HCEC 1CT (cell line): ENCODE data around the gene CXCL8.
"Not testable (repeated sequence)": the region's sequence is repeated elsewhere in the genome, so short reads cannot be mapped to it uniquely, and the experiment has no call there.

Source experiments
- DNase-seq: peaks from one replicate; pipeline ENCODE4 v3.0.0-alpha.2; 2017

The CXCL8 gene

GRCh38 chr4:73743795-73744194 is 3.4 kb downstream of the CXCL8 start:
- no peak for DNase-seq

DNA sequence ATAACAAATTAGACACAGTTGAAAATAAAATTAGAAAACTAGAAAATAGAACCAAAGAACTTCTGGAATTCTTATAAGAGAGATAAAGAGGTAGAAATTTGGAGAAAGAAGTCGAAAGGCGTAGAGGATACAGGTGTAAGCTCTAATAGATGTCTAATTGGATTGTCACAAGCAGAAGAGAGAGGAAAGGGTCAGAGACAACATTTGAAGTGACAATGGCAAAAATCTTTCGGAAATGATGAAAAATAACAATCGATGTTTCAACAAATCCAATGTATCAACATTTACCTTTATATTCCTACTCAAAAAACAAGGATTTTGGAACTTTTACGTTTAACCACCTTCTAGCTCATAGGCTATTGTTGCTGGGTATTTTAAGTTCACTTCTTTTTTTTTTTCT is 3.8 kb downstream of the CXCL8 start:
- DNase-seq, result no peak

DNA sequence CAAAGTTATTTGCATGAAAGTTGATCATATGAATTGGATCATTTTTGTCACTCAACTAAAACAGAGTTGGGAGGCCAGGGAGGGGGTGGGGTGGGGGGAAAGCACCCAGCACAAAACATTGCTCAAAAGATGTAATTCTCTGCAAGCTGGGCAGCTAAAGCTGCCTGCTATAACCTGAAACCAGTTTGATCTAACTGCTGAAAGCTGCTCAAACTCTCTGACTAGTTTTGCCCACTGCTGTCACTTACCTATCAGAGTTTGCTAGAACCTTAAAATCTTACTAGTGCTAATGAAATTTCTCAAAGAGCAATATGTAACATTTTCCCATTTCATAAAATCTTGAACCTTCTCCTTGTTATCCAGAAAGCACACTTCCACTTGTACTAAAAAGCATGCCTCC is 10.4 kb downstream of the CXCL8 start:
- no peak for DNase-seq

DNA sequence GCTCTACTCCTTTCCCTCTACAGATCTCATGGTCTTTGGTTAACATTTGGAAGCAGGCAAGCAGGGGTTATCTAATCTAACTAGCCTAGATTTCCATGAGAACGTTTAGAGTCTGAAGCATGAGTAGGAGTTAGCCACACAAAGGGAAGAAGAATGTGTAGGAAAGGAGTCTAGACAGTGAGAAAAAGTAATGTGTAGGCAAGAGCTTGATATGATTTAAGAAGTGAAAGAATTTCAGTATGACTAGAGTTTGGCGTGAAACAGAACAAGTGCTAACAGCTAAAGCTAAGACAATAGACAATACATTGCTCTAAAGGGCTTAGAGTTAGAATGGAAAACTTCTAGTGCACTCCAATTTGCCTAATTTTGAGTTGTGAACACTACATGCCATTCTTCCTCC is 10.8 kb downstream of the CXCL8 start:
- DNase-seq, result no peak

GRCh38 chr4:73751830-73752229 is 11.5 kb downstream of the CXCL8 start:
- no peak for DNase-seq

GRCh38 chr4:73752424-73752823 is 12.1 kb downstream of the CXCL8 start:
- DNase-seq, result no peak

GRCh38 chr4:73753215-73753614 is 12.8 kb downstream of the CXCL8 start:
- DNase-seq, result no peak

DNA sequence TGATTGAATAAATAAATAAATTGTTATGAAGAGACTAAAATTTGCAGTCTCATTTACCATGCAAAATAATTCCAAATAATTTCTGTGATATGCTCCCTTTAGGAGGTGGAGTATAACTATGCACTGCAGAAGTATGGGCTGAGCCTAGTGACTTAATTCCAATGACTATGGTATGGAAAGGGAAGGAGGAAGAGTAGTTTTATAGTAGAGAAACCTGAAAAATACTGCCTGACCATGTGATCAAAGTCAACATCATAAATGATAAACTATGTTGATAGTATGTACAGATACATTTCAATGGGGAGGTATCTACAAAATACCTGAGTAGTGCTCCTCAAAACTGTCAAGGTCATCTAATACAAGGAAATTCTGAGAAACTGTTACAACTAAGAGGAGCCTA is 14.6 kb downstream of the CXCL8 start:
- no peak for DNase-seq

DNA sequence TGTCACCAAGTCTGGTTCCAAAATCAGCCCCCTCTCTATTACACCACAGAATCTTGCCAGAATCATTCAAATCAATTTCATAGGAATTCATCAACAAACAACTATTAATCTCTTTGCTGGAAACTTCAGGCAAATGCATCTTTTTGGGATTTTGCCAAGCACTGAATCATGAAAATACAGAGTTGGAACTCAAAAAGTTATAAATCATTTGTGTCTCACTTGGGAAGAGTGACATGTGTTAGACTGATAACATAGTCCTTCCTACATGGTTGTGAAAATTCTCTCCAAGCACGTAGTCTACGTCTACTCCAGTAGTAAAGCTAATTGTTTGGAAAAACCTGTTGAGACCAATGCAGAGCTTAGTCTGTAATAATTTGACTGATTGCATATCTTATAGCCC is 19.0 kb downstream of the CXCL8 start:
- DNase-seq, result no peak

DNA sequence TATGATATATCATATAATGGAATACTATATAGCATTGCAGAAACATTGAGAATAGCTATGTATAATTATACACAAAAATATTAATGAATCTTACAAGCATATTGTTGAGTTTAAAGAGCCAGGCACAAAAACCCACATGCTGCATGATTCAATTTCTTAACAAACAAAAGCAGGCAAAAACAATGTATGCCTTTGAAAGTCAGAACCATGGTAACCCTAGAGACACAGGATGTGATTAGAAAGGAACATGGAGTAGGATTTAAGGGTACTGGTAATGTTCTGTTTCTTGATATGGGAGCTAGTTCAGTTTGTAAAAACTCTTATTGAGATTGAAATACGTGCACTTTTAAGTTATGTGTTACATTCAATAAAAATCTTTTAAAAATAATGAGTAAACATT is 21.5 kb downstream of the CXCL8 start:
- no peak for DNase-seq

DNA sequence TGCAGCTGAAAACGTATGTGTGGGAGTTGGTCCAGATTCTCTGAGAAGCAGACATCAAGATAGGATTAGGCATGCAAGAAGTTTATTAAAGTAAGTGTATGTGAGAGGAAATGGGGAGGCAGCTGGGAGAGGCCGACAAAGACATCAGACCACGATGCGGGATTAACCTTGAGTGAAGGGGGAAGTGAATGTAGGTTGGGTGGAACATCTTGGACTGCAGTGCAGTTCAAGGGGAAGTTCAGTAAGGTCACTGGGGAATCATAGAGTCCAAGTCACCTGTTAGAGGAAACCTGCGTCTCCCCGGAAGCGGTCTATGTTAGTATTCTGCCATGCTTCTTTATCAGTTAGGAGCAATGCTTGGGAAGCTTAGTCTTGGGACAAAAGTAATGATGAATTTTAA is 22.0 kb downstream of the CXCL8 start:
- no peak for DNase-seq

DNA sequence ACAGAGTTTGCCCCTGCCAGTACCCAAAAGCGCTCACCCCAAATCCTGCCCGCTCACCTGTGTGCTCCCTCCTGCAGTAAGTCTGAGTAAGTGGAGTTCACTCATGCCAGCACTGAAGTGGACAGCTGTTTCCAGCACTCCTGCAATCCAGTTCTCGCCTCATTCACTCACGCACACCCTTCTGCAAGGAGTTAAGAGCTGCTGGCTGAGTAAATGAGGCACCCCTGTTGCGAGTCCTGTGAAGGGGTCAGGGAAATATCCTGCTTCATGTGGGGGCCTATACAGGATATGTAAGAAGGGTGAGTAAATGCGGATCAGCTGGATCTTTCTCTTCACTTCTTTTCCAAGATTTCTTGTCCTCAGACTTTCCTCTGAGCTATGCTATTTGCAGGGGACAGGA is 23.5 kb downstream of the CXCL8 start:
- no peak for DNase-seq

DNA sequence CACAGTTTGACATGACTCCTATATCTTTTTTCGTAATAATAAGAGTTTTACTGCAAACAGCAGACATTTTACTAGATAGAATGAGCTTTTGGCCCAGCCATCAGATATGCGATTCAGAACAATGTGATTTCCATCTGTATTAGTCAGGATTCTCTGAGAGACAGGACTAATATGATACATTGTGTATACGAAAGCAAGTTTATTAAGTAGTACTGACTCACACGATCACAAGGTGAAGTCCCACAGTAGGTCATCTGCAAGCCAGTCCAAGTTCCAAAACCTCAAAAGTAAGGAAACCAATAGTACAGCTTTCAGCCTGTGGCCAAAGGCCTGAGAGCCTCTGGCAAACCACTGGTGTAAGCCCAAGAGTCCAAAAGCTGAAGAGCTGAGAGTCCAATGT is 24.1 kb downstream of the CXCL8 start:
- peak; percentile 64 for DNase-seq

DNA sequence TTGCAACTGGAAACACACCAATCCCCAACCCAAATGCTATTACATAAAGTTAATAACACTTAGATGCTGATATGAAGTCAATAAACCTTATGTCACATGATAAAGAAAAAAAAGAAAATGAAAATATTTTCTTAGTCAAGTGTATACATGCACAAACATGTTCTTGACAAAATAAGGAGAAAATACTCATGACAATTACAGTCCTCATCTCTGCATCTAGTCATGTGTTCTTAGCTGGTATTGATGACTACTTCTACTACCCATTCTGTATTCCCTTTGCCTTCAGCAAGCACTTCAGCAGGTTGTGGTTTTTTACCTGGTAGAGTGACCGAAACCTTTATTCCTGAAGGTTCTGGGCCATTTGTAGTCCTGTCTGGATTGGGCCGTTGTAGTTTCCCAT is 24.9 kb downstream of the CXCL8 start:
- DNase-seq, result no peak

- no peak for DNase-seq
These were observed 30.5 kb downstream of the CXCL8 start for GRCh38 chr4:73770917-73771316.

DNA sequence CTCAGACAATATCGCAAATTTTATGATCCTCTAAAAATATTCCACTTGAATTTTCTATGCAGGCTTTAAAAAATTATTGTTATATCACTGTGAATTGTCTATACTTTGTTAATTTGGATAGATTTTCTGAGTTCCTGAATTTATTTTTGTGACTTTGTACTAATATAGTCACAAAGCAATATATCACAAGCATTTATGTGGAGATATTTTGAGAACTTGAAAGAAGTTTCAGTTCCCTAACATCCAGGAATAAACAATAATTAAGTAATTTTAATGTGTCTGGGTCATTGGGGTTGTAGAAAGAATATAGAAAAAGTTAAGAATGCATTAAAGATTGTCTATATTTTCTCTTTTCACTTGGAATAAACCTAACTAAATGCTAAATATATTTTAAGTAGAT is 32.0 kb downstream of the CXCL8 start:
- DNase-seq, result no peak

GRCh38 chr4:73774406-73774805 is 34.0 kb downstream of the CXCL8 start:
- not testable (repeated sequence) for DNase-seq

DNA sequence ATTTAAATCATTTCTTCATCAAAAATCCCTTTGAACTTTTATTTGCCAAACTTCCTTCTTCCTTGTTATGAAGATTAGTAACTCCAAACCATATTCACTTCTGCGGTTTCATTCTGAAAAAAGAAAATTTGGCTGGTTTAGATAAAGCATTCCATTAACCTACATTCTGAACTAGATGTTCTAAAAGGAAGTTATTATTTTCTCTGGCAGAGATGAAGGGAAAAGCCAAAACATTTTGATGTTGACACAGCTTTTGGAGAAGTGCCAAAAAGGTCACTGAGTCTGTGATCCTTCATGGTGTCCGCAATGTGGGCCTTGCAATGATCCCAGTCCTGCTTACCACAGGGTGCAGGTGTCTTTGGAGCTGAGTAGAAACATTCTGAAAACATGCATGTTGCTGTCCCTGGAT is 36.0 kb downstream of the CXCL8 start:
- DNase-seq, result peak; percentile 75

GRCh38 chr4:73777612-73778011 is 37.2 kb downstream of the CXCL8 start:
- DNase-seq, result peak; percentile 41

DNA sequence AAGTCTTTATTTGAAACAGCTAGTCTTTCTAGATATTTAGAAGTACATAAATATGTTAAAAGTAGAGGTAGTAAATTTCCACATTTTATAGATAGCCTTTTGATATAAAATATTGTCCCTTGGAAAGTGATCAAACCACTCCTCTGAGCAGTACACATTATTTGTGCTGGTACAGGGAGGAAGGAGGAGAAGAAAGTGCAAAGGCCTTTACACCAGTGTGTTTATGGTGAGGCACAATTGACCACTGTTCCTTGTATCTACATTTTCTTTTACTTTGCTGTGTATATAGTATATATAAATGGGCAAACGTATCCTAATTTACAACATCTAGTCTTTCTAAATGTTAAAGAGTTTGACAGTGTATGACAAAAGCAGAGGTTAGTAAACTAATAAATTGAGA is 39.9 kb downstream of the CXCL8 start:
- DNase-seq, result no peak

DNA sequence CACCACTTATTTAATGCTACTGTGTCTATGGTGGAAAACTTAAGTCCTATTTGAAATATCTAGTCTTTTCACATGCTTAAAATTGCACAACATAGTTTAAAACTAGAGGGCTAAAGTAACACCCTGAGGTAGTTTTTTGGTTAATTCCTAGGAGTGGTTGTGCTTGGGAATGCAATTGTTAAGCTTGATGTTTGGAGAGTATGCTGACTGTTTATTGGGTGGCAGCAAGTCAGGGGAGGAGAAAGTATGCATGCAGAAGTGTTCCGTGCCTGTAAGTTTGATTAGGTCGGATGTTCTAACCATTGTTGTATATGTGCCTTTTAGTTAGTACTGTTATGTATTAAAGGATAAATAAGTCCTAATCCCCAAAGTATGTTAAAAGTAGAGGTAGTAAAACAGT is 40.5 kb downstream of the CXCL8 start:
- DNase-seq, result no peak

DNA sequence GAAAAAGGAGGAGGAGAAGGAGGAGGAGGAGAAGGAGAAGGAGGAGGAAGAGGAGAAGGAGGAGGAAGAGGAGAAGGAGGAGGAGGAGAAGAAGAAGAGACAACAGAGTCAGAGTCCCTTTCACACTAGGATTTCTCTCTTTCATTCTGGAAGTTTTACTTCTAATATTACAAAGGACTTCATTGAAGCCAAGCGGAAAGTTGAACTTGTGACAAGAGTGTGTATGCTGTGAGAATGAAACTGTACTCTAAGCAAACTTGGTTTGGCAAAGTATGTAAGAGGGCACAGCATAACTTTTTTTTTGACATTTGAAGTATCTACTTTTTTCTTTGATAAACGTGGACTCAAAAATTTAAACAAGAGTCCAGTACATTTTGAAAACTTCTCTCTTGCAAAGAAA is 48.0 kb downstream of the CXCL8 start:
- DNase-seq, result no peak
